HPDE6-E6E7 (cell line): ENCODE measurements around the gene PCNX3.

ENCODE experiments used
- DNase-seq: peaks from one replicate; pipeline ENCODE4 v3.0.0; 2011; ENCODE audit warnings: missing footprints; ENCODE audit errors: extremely low spot score

The PCNX3 gene

GRCh38 chr11:65615229-65615949 is at the start of gene PCNX3:
PCNX3 (plus strand) TSS chr11:65615776; CDS start chr11:65616312, 536 bp downstream.
- DNase-seq: peak; percentile 100

- no peak for DNase-seq
Measured at GRCh38 chr11:65569164-65569972, 46.2 kb upstream of the PCNX3 start.

GRCh38 chr11:65569973-65570918 is 45.3 kb upstream of the PCNX3 start, which contains the start of gene ZNRD2:
ZNRD2 (plus strand) TSS chr11:65570477; CDS start chr11:65570492, 15 bp downstream.
- peak; percentile 97 for DNase-seq

GRCh38 chr11:65571420-65571819 is 44.2 kb upstream of the PCNX3 start:
- no peak for DNase-seq

- no peak for DNase-seq
Measured at GRCh38 chr11:65571940-65572339, 43.6 kb upstream of the PCNX3 start.

- no peak for DNase-seq
Measured at GRCh38 chr11:65572356-65573051, 43.1 kb upstream of the PCNX3 start, which contains the start of gene FAM89B. FAM89B (plus strand) TSS chr11:65572538; CDS start chr11:65572670, 132 bp downstream.

GRCh38 chr11:65573391-65574079 is 42.0 kb upstream of the PCNX3 start:
- no peak for DNase-seq

- no peak for DNase-seq
Measured at GRCh38 chr11:65574109-65574810, 41.3 kb upstream of the PCNX3 start.

- no peak for DNase-seq
Measured at GRCh38 chr11:65574811-65575567, 40.6 kb upstream of the PCNX3 start.

- DNase-seq: no peak
Measured at GRCh38 chr11:65575568-65576231, 39.9 kb upstream of the PCNX3 start, which contains the start of gene EHBP1L1. EHBP1L1 (plus strand) TSS chr11:65576053; CDS start chr11:65576303, 250 bp downstream.

- no peak for DNase-seq
Measured at GRCh38 chr11:65576232-65576866, 39.2 kb upstream of the PCNX3 start.

GRCh38 chr11:65576867-65577755 is 38.5 kb upstream of the PCNX3 start:
- DNase-seq: peak; percentile 91

- DNase-seq: no peak
Measured at GRCh38 chr11:65577756-65578109, 37.8 kb upstream of the PCNX3 start.

- DNase-seq: no peak
Measured at GRCh38 chr11:65578134-65578533, 37.4 kb upstream of the PCNX3 start.

- DNase-seq: no peak
Measured at GRCh38 chr11:65578667-65579066, 36.9 kb upstream of the PCNX3 start.

GRCh38 chr11:65579291-65579690 is 36.3 kb upstream of the PCNX3 start:
- no peak for DNase-seq
